Peyer's patch (tissue), 4 donors: ENCODE measurements around the gene SDR42E1.

Source experiments
- POLR2A ChIP-seq, 2 donors: fragments of 450-650 bp; IDR thresholded peaks; one replicate each; pipeline ENCODE4 v1.5.1; 2017; ENCODE audit warnings: antibody characterized with exemption in 2 of 2, mild to moderate bottlenecking in 2 of 2, moderate library complexity in 2 of 2
- TF ChIP-seq, protein P1 (sequence below), 6 experiments: fragments of 450-650 bp in 4 of 6; fragments of 200-600 bp in 2 of 6; sonication (generic) in 1 of 6; IDR thresholded peaks; one replicate each; pipeline ENCODE4 v1.5.1; 2017 to 2019; ENCODE audit warnings: antibody characterized with exemption in 6 of 6, mild to moderate bottlenecking in 3 of 6, moderate library complexity in 1 of 6

DNA sequence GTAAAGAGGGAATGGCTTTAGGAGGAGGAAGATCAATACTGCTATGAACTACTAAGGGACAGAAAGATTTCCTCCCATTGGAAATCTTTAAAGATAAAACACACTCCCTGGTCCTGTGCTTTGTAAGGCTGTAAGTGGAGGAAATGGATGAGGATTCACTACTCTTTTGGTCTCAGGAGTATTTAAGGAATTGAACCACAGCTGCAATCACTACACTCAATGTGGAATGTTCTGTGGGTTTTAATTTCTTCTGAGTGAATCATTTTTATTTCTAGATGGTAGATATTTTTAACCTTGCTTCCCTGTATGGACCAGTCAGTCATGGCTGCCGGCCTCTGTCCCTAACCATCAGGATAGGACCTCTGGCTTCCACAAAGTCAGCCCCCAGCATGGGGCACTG, 65.6 kb downstream of the SDR42E1 start:
- TF ChIP-seq POLR2A (IDR thresholded peaks at IDR 0.05) = no peak
- TF ChIP-seq, protein P1, sequence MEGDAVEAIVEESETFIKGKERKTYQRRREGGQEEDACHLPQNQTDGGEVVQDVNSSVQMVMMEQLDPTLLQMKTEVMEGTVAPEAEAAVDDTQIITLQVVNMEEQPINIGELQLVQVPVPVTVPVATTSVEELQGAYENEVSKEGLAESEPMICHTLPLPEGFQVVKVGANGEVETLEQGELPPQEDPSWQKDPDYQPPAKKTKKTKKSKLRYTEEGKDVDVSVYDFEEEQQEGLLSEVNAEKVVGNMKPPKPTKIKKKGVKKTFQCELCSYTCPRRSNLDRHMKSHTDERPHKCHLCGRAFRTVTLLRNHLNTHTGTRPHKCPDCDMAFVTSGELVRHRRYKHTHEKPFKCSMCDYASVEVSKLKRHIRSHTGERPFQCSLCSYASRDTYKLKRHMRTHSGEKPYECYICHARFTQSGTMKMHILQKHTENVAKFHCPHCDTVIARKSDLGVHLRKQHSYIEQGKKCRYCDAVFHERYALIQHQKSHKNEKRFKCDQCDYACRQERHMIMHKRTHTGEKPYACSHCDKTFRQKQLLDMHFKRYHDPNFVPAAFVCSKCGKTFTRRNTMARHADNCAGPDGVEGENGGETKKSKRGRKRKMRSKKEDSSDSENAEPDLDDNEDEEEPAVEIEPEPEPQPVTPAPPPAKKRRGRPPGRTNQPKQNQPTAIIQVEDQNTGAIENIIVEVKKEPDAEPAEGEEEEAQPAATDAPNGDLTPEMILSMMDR (IDR thresholded peaks at IDR 0.05) = no peak
